Calu3 (cell line): Measurements from ENCODE around the gene DCLRE1B. TPM values are rescaled to one million over a fixed set of nuclear protein-coding genes. Genes with fewer than 3 reads are reported as not detected.

Experiments used
- BruUV-seq: library from RNA; stranded (reverse); fragments of 400-500 nt; replicated peaks from 2 replicates; lab custom pipeline; 2021; lab: Mats Ljungman, UMichigan
- CTCF ChIA-PET: fragments of 300-600 bp; sonication (Branson Sonifier 250); formaldehyde crosslinking; loops from one replicate; lab custom pipeline; 2022; ENCODE audit warnings: antibody characterized with exemption; lab: Charles Lee
- DNase-seq: peaks from one replicate; pipeline ENCODE4 v3.0.0; 2022
- H3K27ac Mint-ChIP-seq: one replicate; pipeline ENCODE4 v1.8.0; 2022; ENCODE audit warnings: mixed read lengths; ENCODE audit not compliant: unreplicated experiment
- H3K27me3 Mint-ChIP-seq: one replicate; pipeline ENCODE4 v1.8.0; 2022; ENCODE audit warnings: mixed read lengths; ENCODE audit not compliant: unreplicated experiment
- H3K36me3 Mint-ChIP-seq: one replicate; pipeline ENCODE4 v1.8.0; 2022; ENCODE audit warnings: mild to moderate bottlenecking, moderate library complexity, mixed read lengths; ENCODE audit not compliant: insufficient read depth, unreplicated experiment
- H3K4me1 Mint-ChIP-seq: one replicate; pipeline ENCODE4 v1.8.0; 2022; ENCODE audit warnings: mild to moderate bottlenecking, low read depth, mixed read lengths; ENCODE audit not compliant: unreplicated experiment
- H3K4me3 Mint-ChIP-seq: one replicate; pipeline ENCODE4 v1.8.0; 2022; ENCODE audit warnings: mild to moderate bottlenecking, low read depth, moderate library complexity, mixed read lengths; ENCODE audit not compliant: unreplicated experiment
- H3K9me3 Mint-ChIP-seq: one replicate; pipeline ENCODE4 v1.8.0; 2022; ENCODE audit warnings: low read depth, mixed read lengths; ENCODE audit not compliant: unreplicated experiment
- CTCF ChIP-seq: fragments of 200-600 bp; IDR thresholded peaks from one replicate; pipeline ENCODE4 v1.8.0; 2022; ENCODE audit warnings: antibody characterized with exemption; ENCODE audit not compliant: unreplicated experiment
- intact Hi-C: fragments of 100-400 bp; cut with micrococcal nuclease; formaldehyde crosslinking; loops from one replicate; pipeline ENCODE4 v1.10.0; 2022; ENCODE audit not compliant: unreplicated experiment
- total RNA-seq: library from RNA; stranded (reverse); gene quantifications from 2 replicates; pipeline ENCODE4 v1.2.3, GENCODE V29; 2022

The DCLRE1B gene
- total RNA-seq, 1 experiment from 2014 or later = 6.9 TPM

- H3K36me3 Mint-ChIP-seq = peaks cover 4% of the 10 kb centered on the region
- no peak for DNase-seq
- H3K4me1 Mint-ChIP-seq = no peaks in the 10 kb centered on the region
- BruUV-seq = no TSS peak
- no peaks in the 10 kb centered on the region for H3K9me3 Mint-ChIP-seq
- TF ChIP-seq CTCF = no peak
- intact Hi-C loops = no loop called here
- CTCF ChIA-PET = no interaction called here
- no peaks in the 10 kb centered on the region for H3K27me3 Mint-ChIP-seq
- H3K27ac Mint-ChIP-seq = no peak overlapping the region
- no peak overlapping the region for H3K4me3 Mint-ChIP-seq
Measured at GRCh38 chr1:113895961-113896360, 9.2 kb upstream of the DCLRE1B start.

GRCh38 chr1:113898241-113898814 is 6.8 kb upstream of the DCLRE1B start:
- no peaks in the 10 kb centered on the region for H3K4me1 Mint-ChIP-seq
- CTCF ChIA-PET = no interaction called here
- no peak for DNase-seq
- TF ChIP-seq CTCF = no peak
- no peaks in the 10 kb centered on the region for H3K9me3 Mint-ChIP-seq
- no TSS peak for BruUV-seq
- no peaks in the 10 kb centered on the region for H3K27me3 Mint-ChIP-seq
- H3K27ac Mint-ChIP-seq = no peak overlapping the region
- no peak overlapping the region for H3K4me3 Mint-ChIP-seq
- peaks cover 9% of the 10 kb centered on the region for H3K36me3 Mint-ChIP-seq
- intact Hi-C loops = no loop called here

GRCh38 chr1:113899111-113899510 is 6.0 kb upstream of the DCLRE1B start:
- no peak for DNase-seq
- no TSS peak for BruUV-seq
- Mint-ChIP-seq H3K36me3 (peaks cover 14% of the 10 kb centered on the region), H3K4me3 (no peak overlapping the region), H3K27me3 (no peaks in the 10 kb centered on the region), H3K4me1 (no peaks in the 10 kb centered on the region), H3K9me3 (no peaks in the 10 kb centered on the region), H3K27ac (no peak overlapping the region)
- intact Hi-C loops = no loop called here
- CTCF ChIA-PET = no interaction called here
- no peak for TF ChIP-seq CTCF

- BruUV-seq = no TSS peak
Measured at GRCh38 chr1:113901191-113901590, 3.9 kb upstream of the DCLRE1B start.

More at GRCh38 chr1:113901191-113901590, 3.9 kb upstream of the DCLRE1B start:
- Mint-ChIP-seq H3K4me1 (no peaks in the 10 kb centered on the region), H3K4me3 (no peak overlapping the region), H3K9me3 (no peaks in the 10 kb centered on the region), H3K36me3 (peaks cover 32% of the 10 kb centered on the region), H3K27ac (no peak overlapping the region), H3K27me3 (no peaks in the 10 kb centered on the region)
- no peak for DNase-seq
- intact Hi-C loops = no loop called here
- CTCF ChIA-PET = no interaction called here
- TF ChIP-seq CTCF = no peak
